Effector memory CD8-positive, alpha-beta T cell (primary cell): ENCODE results near the gene MSI2.

Source experiments
- ATAC-seq: fragments of 150-1000 bp; cut with Tn5 transposase; replicated peaks from 2 replicates; pipeline ENCODE4 v1.10.0; 2021; ENCODE audit warnings: mild to moderate bottlenecking, moderate library complexity
- DNase-seq, 3 experiments: peaks; one replicate each; pipeline ENCODE4 v3.0.0; 2021
- H3K27ac Mint-ChIP-seq, 2 donors: one replicate each; pipeline ENCODE4 v1.8.0; 2022; ENCODE audit warnings: mild to moderate bottlenecking in 2 of 2, mixed read lengths in 2 of 2, moderate library complexity in 2 of 2
- H3K27me3 Mint-ChIP-seq, 2 donors: one replicate each; pipeline ENCODE4 v1.8.0; 2022; ENCODE audit warnings: mixed read lengths in 2 of 2
- H3K36me3 Mint-ChIP-seq: one replicate; pipeline ENCODE4 v1.8.0; 2022; ENCODE audit warnings: mild to moderate bottlenecking, moderate library complexity, mixed read lengths; ENCODE audit not compliant: insufficient read depth
- H3K4me1 Mint-ChIP-seq, 2 donors: one replicate each; pipeline ENCODE4 v1.8.0; 2022; ENCODE audit warnings: low read depth in 2 of 2, mixed read lengths in 2 of 2
- H3K4me3 Mint-ChIP-seq, 2 donors: one replicate each; pipeline ENCODE4 v1.8.0; 2022; ENCODE audit warnings: mild to moderate bottlenecking in 2 of 2, mixed read lengths in 2 of 2, moderate library complexity in 2 of 2
- H3K9me3 Mint-ChIP-seq, 2 donors: one replicate each; pipeline ENCODE4 v1.8.0; 2022; ENCODE audit warnings: mixed read lengths in 2 of 2

The MSI2 gene

GRCh38 chr17:57625957-57626356, 369.6 kb downstream of the MSI2 start:
- no peak for DNase-seq
- ATAC-seq, result no peak
- Mint-ChIP-seq H3K9me3 (no peaks in the 10 kb centered on the region), H3K4me1 (peaks cover 10 to 18% of the 10 kb centered on the region in 2 donors), H3K27ac (no peak overlapping the region), H3K4me3 (no peak overlapping the region), H3K27me3 (no peaks in the 10 kb centered on the region), H3K36me3 (peaks cover 11% of the 10 kb centered on the region)

- no peaks in the 10 kb centered on the region for H3K9me3 Mint-ChIP-seq
- H3K27me3 Mint-ChIP-seq, result no peaks in the 10 kb centered on the region
Observed at GRCh38 chr17:57626520-57627210, 370.3 kb downstream of the MSI2 start.

GRCh38 chr17:57627591-57627990, 371.3 kb downstream of the MSI2 start:
- Mint-ChIP-seq H3K4me3 (no peak overlapping the region), H3K27me3 (no peaks in the 10 kb centered on the region), H3K9me3 (no peaks in the 10 kb centered on the region), H3K4me1 (peaks cover 10 to 21% of the 10 kb centered on the region in 2 donors), H3K27ac (peak overlapping the region in 1 of 2 donors; percentile 68), H3K36me3 (peaks cover 11% of the 10 kb centered on the region)
- ATAC-seq, result no peak
- no peak for DNase-seq

More at GRCh38 chr17:57626520-57627210, 370.3 kb downstream of the MSI2 start:
- DNase-seq (no peak), ATAC-seq (no peak)
- no peak overlapping the region for H3K27ac Mint-ChIP-seq
- peaks cover 10 to 21% of the 10 kb centered on the region in 2 donors for H3K4me1 Mint-ChIP-seq
- no peak overlapping the region for H3K4me3 Mint-ChIP-seq
- H3K36me3 Mint-ChIP-seq, result peaks cover 11% of the 10 kb centered on the region

GRCh38 chr17:57628421-57628820, 372.1 kb downstream of the MSI2 start:
- Mint-ChIP-seq H3K4me3 (no peak overlapping the region), H3K27ac (peak overlapping the region in 1 of 2 donors; percentile 17), H3K9me3 (no peaks in the 10 kb centered on the region), H3K4me1 (peaks cover 5 to 15% of the 10 kb centered on the region in 2 donors), H3K36me3 (peaks cover 6% of the 10 kb centered on the region), H3K27me3 (no peaks in the 10 kb centered on the region)
- ATAC-seq, result no peak
- DNase-seq, result no peak

- DNase-seq (no peak), ATAC-seq (peak; percentile 27)
- Mint-ChIP-seq H3K27ac (peak overlapping the region in 1 of 2 donors; percentile 35), H3K4me3 (no peak overlapping the region), H3K9me3 (no peaks in the 10 kb centered on the region), H3K36me3 (peaks cover 6% of the 10 kb centered on the region), H3K27me3 (no peaks in the 10 kb centered on the region), H3K4me1 (peaks cover 0 to 13% of the 10 kb centered on the region in 2 donors)
Observed at GRCh38 chr17:57629470-57629869, 373.1 kb downstream of the MSI2 start.

GRCh38 chr17:57629886-57630285, 373.6 kb downstream of the MSI2 start:
- Mint-ChIP-seq H3K4me3 (no peak overlapping the region), H3K9me3 (no peaks in the 10 kb centered on the region), H3K4me1 (peaks cover 0 to 13% of the 10 kb centered on the region in 2 donors), H3K36me3 (peaks cover 6% of the 10 kb centered on the region), H3K27me3 (no peaks in the 10 kb centered on the region), H3K27ac (no peak overlapping the region)
- no peak for DNase-seq
- ATAC-seq, result no peak

- Mint-ChIP-seq H3K36me3 (peaks cover 6% of the 10 kb centered on the region), H3K9me3 (no peaks in the 10 kb centered on the region), H3K27ac (peak overlapping the region; percentile 49 to 60), H3K27me3 (no peaks in the 10 kb centered on the region), H3K4me1 (peaks cover 0 to 14% of the 10 kb centered on the region in 2 donors), H3K4me3 (no peak overlapping the region)
- no peak for ATAC-seq
- no peak for DNase-seq
Observed at GRCh38 chr17:57630736-57631135, 374.4 kb downstream of the MSI2 start.

GRCh38 chr17:57631871-57632270, 375.5 kb downstream of the MSI2 start:
- peaks cover 3 to 16% of the 10 kb centered on the region in 2 donors for H3K4me1 Mint-ChIP-seq
- H3K4me3 Mint-ChIP-seq, result no peak overlapping the region
- peaks cover 8% of the 10 kb centered on the region for H3K36me3 Mint-ChIP-seq
- no peak for ATAC-seq
- H3K9me3 Mint-ChIP-seq, result no peaks in the 10 kb centered on the region
- DNase-seq, result no peak
- peak overlapping the region; percentile 49 to 60 for H3K27ac Mint-ChIP-seq
- no peaks in the 10 kb centered on the region for H3K27me3 Mint-ChIP-seq

GRCh38 chr17:57632294-57632693, 376.0 kb downstream of the MSI2 start:
- Mint-ChIP-seq H3K36me3 (peaks cover 9% of the 10 kb centered on the region), H3K27ac (peak overlapping the region; percentile 49 to 60), H3K4me3 (no peak overlapping the region), H3K4me1 (peaks cover 3 to 16% of the 10 kb centered on the region in 2 donors), H3K9me3 (no peaks in the 10 kb centered on the region), H3K27me3 (no peaks in the 10 kb centered on the region)
- DNase-seq (no peak), ATAC-seq (no peak)

GRCh38 chr17:57633236-57633635, 376.9 kb downstream of the MSI2 start:
- H3K9me3 Mint-ChIP-seq, result no peaks in the 10 kb centered on the region
- no peaks in the 10 kb centered on the region for H3K27me3 Mint-ChIP-seq
- ATAC-seq (no peak), DNase-seq (no peak)
- H3K27ac Mint-ChIP-seq, result no peak overlapping the region
- no peak overlapping the region for H3K4me3 Mint-ChIP-seq
- peaks cover 17% of the 10 kb centered on the region for H3K36me3 Mint-ChIP-seq
- peaks cover 3 to 9% of the 10 kb centered on the region in 2 donors for H3K4me1 Mint-ChIP-seq

- H3K4me3 Mint-ChIP-seq, result no peak overlapping the region
- H3K27me3 Mint-ChIP-seq, result no peaks in the 10 kb centered on the region
- no peak for ATAC-seq
- no peaks in the 10 kb centered on the region for H3K9me3 Mint-ChIP-seq
- peaks cover 13% of the 10 kb centered on the region for H3K36me3 Mint-ChIP-seq
- H3K4me1 Mint-ChIP-seq, result peaks cover 3 to 8% of the 10 kb centered on the region in 2 donors
- no peak for DNase-seq
- H3K27ac Mint-ChIP-seq, result peak overlapping the region in 1 of 2 donors; percentile 51
Observed at GRCh38 chr17:57634713-57635465, 378.6 kb downstream of the MSI2 start.

- Mint-ChIP-seq H3K4me1 (peaks cover 3 to 9% of the 10 kb centered on the region in 2 donors), H3K36me3 (peaks cover 16% of the 10 kb centered on the region), H3K27me3 (no peaks in the 10 kb centered on the region), H3K9me3 (no peaks in the 10 kb centered on the region), H3K27ac (peak overlapping the region; percentile 80 to 81), H3K4me3 (peak overlapping the region in 1 of 2 donors; percentile 10)
- DNase-seq, result no peak
- ATAC-seq, result no peak
Observed at GRCh38 chr17:57636274-57636673, 380.0 kb downstream of the MSI2 start.

- Mint-ChIP-seq H3K4me3 (peak overlapping the region in 1 of 2 donors; percentile 28), H3K36me3 (peaks cover 16% of the 10 kb centered on the region), H3K9me3 (no peaks in the 10 kb centered on the region), H3K27me3 (no peaks in the 10 kb centered on the region), H3K27ac (peak overlapping the region; percentile 80 to 81), H3K4me1 (peaks cover 3 to 10% of the 10 kb centered on the region in 2 donors)
- DNase-seq, result no peak
- ATAC-seq, result peak; percentile 21
Observed at GRCh38 chr17:57636985-57637665, 380.8 kb downstream of the MSI2 start.
